Measurements from ENCODE around the gene GNG8.

The GNG8 gene

GRCh38 chr19:46618670-46619231 lies 17.3 kb downstream of the GNG8 start:
- no peak for DNase-seq (ENCODE audit: low read depth)

- no peak for DNase-seq (ENCODE audit: low read depth)
Observed at GRCh38 chr19:46617601-46618000, 18.4 kb downstream of the GNG8 start.

GRCh38 chr19:46616631-46617322 lies 19.2 kb downstream of the GNG8 start:
- no peak for DNase-seq (ENCODE audit: low read depth)

GRCh38 chr19:46615966-46616365 lies 20.0 kb downstream of the GNG8 start:
- DNase-seq (ENCODE audit: low read depth), result no peak

GRCh38 chr19:46614114-46614722 lies 21.8 kb downstream of the GNG8 start:
- peak; percentile 49 for DNase-seq (ENCODE audit: low read depth)

- DNase-seq (ENCODE audit: low read depth), result no peak
Observed at GRCh38 chr19:46613525-46613924, 22.5 kb downstream of the GNG8 start.

- DNase-seq (ENCODE audit: low read depth), result no peak
Observed at GRCh38 chr19:46611776-46612175, 24.2 kb downstream of the GNG8 start.

GRCh38 chr19:46610851-46611770 lies 24.9 kb downstream of the GNG8 start:
- DNase-seq (ENCODE audit: low read depth), result no peak

- no peak for DNase-seq (ENCODE audit: low read depth)
Observed at GRCh38 chr19:46610413-46610775, 25.6 kb downstream of the GNG8 start.

- DNase-seq (ENCODE audit: low read depth), result no peak
Observed at GRCh38 chr19:46609511-46610412, 26.2 kb downstream of the GNG8 start.

- DNase-seq (ENCODE audit: low read depth), result no peak
Observed at GRCh38 chr19:46608581-46609345, 27.2 kb downstream of the GNG8 start.

- DNase-seq (ENCODE audit: low read depth), result no peak
Observed at GRCh38 chr19:46608178-46608577, 27.8 kb downstream of the GNG8 start.

GRCh38 chr19:46607448-46607841 lies 28.6 kb downstream of the GNG8 start:
- DNase-seq (ENCODE audit: low read depth), result no peak

- no peak for DNase-seq (ENCODE audit: low read depth)
Observed at GRCh38 chr19:46606681-46607447, 29.1 kb downstream of the GNG8 start.

- no peak for DNase-seq (ENCODE audit: low read depth)
Observed at GRCh38 chr19:46606019-46606418, 30.0 kb downstream of the GNG8 start.

- no peak for DNase-seq (ENCODE audit: low read depth)
Observed at GRCh38 chr19:46605356-46605821, 30.6 kb downstream of the GNG8 start.

GRCh38 chr19:46604781-46605355 lies 31.1 kb downstream of the GNG8 start:
- no peak for DNase-seq (ENCODE audit: low read depth)

GRCh38 chr19:46603752-46604231 lies 32.2 kb downstream of the GNG8 start:
- no peak for DNase-seq (ENCODE audit: low read depth)

- no peak for DNase-seq (ENCODE audit: low read depth)
Observed at GRCh38 chr19:46603195-46603637, 32.8 kb downstream of the GNG8 start.

Measured in T-helper 22 cell (primary cell).